ENCODE data around the gene PPP2R1B.

The PPP2R1B gene

DNA sequence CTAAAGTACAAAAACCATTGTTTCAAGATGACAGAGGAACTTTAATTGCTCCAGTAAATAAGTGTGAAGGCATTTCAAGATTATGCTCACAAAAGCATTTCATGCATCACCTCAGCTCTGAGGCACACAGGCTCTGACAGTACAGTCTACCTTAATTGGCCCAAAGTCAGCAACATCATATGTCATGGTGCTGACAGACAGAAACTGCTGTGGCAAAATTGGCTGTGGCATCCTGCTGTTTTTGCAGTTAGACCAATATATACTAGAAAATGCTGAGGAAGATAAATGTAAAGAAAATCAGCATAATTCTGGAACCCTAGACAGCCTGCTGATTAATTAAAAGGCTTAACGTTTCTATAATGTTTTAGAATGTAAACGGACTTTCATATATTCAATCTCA is 34.9 kb upstream of the PPP2R1B start:
- DNase-seq (ENCODE audit: low spot score) (no peak), ATAC-seq (ENCODE audit: low read depth) (no peak)
- TF ChIP-seq, protein P1, sequence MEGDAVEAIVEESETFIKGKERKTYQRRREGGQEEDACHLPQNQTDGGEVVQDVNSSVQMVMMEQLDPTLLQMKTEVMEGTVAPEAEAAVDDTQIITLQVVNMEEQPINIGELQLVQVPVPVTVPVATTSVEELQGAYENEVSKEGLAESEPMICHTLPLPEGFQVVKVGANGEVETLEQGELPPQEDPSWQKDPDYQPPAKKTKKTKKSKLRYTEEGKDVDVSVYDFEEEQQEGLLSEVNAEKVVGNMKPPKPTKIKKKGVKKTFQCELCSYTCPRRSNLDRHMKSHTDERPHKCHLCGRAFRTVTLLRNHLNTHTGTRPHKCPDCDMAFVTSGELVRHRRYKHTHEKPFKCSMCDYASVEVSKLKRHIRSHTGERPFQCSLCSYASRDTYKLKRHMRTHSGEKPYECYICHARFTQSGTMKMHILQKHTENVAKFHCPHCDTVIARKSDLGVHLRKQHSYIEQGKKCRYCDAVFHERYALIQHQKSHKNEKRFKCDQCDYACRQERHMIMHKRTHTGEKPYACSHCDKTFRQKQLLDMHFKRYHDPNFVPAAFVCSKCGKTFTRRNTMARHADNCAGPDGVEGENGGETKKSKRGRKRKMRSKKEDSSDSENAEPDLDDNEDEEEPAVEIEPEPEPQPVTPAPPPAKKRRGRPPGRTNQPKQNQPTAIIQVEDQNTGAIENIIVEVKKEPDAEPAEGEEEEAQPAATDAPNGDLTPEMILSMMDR (IDR thresholded peaks at IDR 0.05; ENCODE audit: poor library complexity, severe bottlenecking) = no peak
- Histone ChIP-seq H3K4me1 (ENCODE audit: insufficient read depth, poor library complexity, severe bottlenecking) (no peaks in the 10 kb centered on the region), H3K9me3 (ENCODE audit: severe bottlenecking) (no peaks in the 10 kb centered on the region), H3K4me3 (ENCODE audit: severe bottlenecking) (no peak overlapping the region), H3K27ac (ENCODE audit: poor library complexity, severe bottlenecking) (no peak overlapping the region), H3K27me3 (ENCODE audit: insufficient read depth, poor library complexity, severe bottlenecking) (no peaks in the 10 kb centered on the region), H3K36me3 (ENCODE audit: low read depth) (peaks cover 20% of the 10 kb centered on the region; the same call in 1 of the 2 replicates)

DNA sequence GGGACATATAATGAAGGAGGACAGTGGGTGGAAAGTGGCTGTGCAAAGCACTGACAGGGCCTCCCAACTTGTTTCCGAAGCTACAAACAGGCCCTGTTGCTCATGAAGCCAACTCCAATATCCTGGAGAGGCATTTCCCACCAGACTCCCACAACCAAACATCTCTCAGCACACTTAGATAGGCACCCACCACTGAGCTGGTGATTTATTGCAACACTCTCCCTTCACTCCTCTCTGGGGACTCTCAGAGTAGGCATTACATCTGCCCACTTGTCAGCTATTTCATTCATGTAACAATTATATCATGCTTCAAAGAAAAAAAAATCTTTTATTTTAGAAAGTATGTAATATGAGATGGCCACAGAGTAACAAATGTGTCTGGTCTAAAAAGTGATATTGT is 32.1 kb upstream of the PPP2R1B start:
- H3K4me3 ChIP-seq (ENCODE audit: severe bottlenecking) = no peak overlapping the region
- no peak for ATAC-seq (ENCODE audit: low read depth)
- no peak overlapping the region for H3K27ac ChIP-seq (ENCODE audit: poor library complexity, severe bottlenecking)
- H3K27me3 ChIP-seq (ENCODE audit: insufficient read depth, poor library complexity, severe bottlenecking) = no peaks in the 10 kb centered on the region
- H3K4me1 ChIP-seq (ENCODE audit: insufficient read depth, poor library complexity, severe bottlenecking) = no peaks in the 10 kb centered on the region
- TF ChIP-seq, protein P1 (IDR thresholded peaks at IDR 0.05; ENCODE audit: poor library complexity, severe bottlenecking) = no peak
- DNase-seq (ENCODE audit: low spot score) = no peak
- H3K36me3 ChIP-seq (ENCODE audit: low read depth) = peaks cover 17% of the 10 kb centered on the region
- no peaks in the 10 kb centered on the region for H3K9me3 ChIP-seq (ENCODE audit: severe bottlenecking)

DNA sequence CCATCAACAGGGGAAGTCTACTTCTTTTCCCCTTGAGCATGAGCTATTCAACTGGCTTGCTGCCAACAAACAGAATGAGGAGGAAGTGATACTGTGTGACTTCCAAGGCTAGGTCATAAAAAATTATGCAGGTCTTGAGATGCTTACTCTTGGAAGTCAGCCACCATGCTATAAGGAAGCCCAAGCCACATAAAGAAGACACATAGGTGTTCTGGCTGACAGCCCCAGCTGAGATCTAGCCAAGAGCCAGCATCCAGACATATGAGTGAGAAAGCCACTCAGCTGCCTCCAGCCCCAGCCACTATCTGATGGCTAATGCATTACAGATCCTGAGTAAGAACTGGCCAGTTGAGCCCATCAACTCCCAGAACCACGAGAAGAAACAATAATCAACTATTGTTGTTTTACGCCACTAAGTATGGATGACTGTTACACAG is 31.0 kb upstream of the PPP2R1B start:
- TF ChIP-seq, protein P1 (IDR thresholded peaks at IDR 0.05; ENCODE audit: poor library complexity, severe bottlenecking) = no peak
- H3K27me3 ChIP-seq (ENCODE audit: insufficient read depth, poor library complexity, severe bottlenecking) = no peaks in the 10 kb centered on the region
- peaks cover 16% of the 10 kb centered on the region for H3K36me3 ChIP-seq (ENCODE audit: low read depth)
- no peak for DNase-seq (ENCODE audit: low spot score)
- no peak overlapping the region for H3K4me3 ChIP-seq (ENCODE audit: severe bottlenecking)
- no peak for ATAC-seq (ENCODE audit: low read depth)
- H3K4me1 ChIP-seq (ENCODE audit: insufficient read depth, poor library complexity, severe bottlenecking) = no peaks in the 10 kb centered on the region
- H3K27ac ChIP-seq (ENCODE audit: poor library complexity, severe bottlenecking) = no peak overlapping the region
- no peaks in the 10 kb centered on the region for H3K9me3 ChIP-seq (ENCODE audit: severe bottlenecking)

DNA sequence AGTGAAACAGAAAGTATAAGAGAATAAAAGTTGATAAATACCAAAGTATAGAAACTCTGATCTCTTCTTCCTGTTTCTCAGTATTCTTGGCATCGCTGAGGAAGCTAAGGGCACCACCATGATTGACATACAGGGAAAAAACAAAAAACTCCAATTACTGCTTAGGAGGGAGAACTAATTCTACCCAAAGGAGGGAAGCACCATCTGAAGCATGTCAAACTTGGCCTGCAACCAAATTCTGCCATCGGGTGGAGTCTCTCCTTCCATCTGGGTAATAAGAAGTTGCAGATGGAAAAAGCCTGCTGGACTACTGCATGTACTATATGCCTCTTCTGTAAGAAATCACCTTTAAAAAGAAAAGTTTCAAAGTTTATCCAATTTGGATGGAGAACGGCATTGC is 30.5 kb upstream of the PPP2R1B start:
- Histone ChIP-seq H3K27me3 (ENCODE audit: insufficient read depth, poor library complexity, severe bottlenecking) (no peaks in the 10 kb centered on the region), H3K9me3 (ENCODE audit: severe bottlenecking) (no peaks in the 10 kb centered on the region), H3K4me3 (ENCODE audit: severe bottlenecking) (no peak overlapping the region), H3K27ac (ENCODE audit: poor library complexity, severe bottlenecking) (no peak overlapping the region), H3K36me3 (ENCODE audit: low read depth) (peaks cover 14% of the 10 kb centered on the region), H3K4me1 (ENCODE audit: insufficient read depth, poor library complexity, severe bottlenecking) (no peaks in the 10 kb centered on the region)
- DNase-seq (ENCODE audit: low spot score) (no peak), ATAC-seq (ENCODE audit: low read depth) (no peak)
- TF ChIP-seq, protein P1 (IDR thresholded peaks at IDR 0.05; ENCODE audit: poor library complexity, severe bottlenecking) = no peak

DNA sequence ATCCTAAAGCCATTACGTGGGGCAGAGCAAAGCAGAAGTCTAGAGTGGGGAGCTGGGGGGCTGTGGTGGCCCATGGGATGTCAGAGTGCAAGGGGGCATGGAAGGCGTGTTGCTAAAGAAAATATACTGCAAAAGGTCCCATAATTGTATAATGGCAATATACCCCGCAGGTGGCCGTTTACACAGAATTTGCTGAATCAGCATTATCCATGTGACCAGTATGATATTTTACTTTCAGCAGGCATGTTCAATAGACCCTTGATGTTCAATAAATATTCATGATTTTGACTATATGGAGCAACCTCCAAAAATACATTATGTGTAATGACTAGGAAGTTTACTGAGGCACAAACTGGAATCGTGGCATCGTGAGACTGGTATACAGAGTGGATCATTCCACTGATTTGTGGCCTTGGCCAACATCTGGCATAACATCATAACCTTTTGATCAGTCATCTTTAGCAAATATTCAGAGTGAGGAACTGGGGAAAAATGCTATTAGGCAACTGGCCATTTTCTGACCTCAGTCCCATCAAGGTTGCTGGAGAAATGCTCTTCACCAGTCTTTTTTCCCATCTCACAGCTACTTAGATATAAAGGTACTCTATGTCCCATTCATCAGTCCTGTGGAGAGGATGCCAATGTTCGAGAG is 29.3 kb upstream of the PPP2R1B start:
- H3K4me3 ChIP-seq (ENCODE audit: severe bottlenecking) = no peak overlapping the region
- H3K4me1 ChIP-seq (ENCODE audit: insufficient read depth, poor library complexity, severe bottlenecking) = no peaks in the 10 kb centered on the region
- H3K9me3 ChIP-seq (ENCODE audit: severe bottlenecking) = no peaks in the 10 kb centered on the region
- ATAC-seq (ENCODE audit: low read depth) (no peak), DNase-seq (ENCODE audit: low spot score) (no peak)
- no peaks in the 10 kb centered on the region for H3K27me3 ChIP-seq (ENCODE audit: insufficient read depth, poor library complexity, severe bottlenecking)
- peaks cover 10% of the 10 kb centered on the region; the same call in 1 of the 2 replicates for H3K36me3 ChIP-seq (ENCODE audit: low read depth)
- TF ChIP-seq, protein P1 (IDR thresholded peaks at IDR 0.05; ENCODE audit: poor library complexity, severe bottlenecking) = no peak
- H3K27ac ChIP-seq (ENCODE audit: poor library complexity, severe bottlenecking) = no peak overlapping the region
